Parathyroid adenoma (tissue), 2 donors: ENCODE data around the gene ERMARD.

Source experiments
- H2AFZ ChIP-seq: fragments of 300-600 bp; sonication (generic); one replicate; pipeline ENCODE4 v1.7.0; 2017; ENCODE audit warnings: antibody characterized with exemption, mild to moderate bottlenecking
- H3K27ac ChIP-seq: fragments of 300-600 bp; sonication (generic); one replicate; pipeline ENCODE4 v1.7.0; 2017
- H3K27me3 ChIP-seq: fragments of 300-600 bp; sonication (generic); one replicate; pipeline ENCODE4 v1.7.0; 2017; ENCODE audit warnings: low read length; ENCODE audit not compliant: control insufficient read depth, insufficient read depth
- H3K36me3 ChIP-seq: fragments of 300-600 bp; sonication (generic); one replicate; pipeline ENCODE4 v1.7.0; 2017; ENCODE audit warnings: low read length; ENCODE audit not compliant: control insufficient read depth, insufficient read depth
- H3K4me1 ChIP-seq: fragments of 300-600 bp; sonication (generic); one replicate; pipeline ENCODE4 v1.7.0; 2017; ENCODE audit warnings: control low read depth
- H3K4me2 ChIP-seq: fragments of 300-600 bp; sonication (generic); one replicate; pipeline ENCODE4 v1.7.0; 2017; ENCODE audit warnings: low read length
- H3K4me3 ChIP-seq: fragments of 300-600 bp; sonication (generic); one replicate; pipeline ENCODE4 v1.7.0; 2017; ENCODE audit warnings: low read depth, low read length
- H3K79me2 ChIP-seq: fragments of 300-600 bp; sonication (generic); one replicate; pipeline ENCODE4 v1.7.0; 2017; ENCODE audit warnings: control low read depth
- H3K9ac ChIP-seq: fragments of 300-600 bp; sonication (generic); one replicate; pipeline ENCODE4 v1.7.0; 2017; ENCODE audit warnings: mild to moderate bottlenecking
- H3K9me3 ChIP-seq: fragments of 300-600 bp; sonication (generic); one replicate; pipeline ENCODE4 v1.7.0; 2017; ENCODE audit warnings: low read length; ENCODE audit not compliant: control insufficient read depth
- CTCF ChIP-seq: fragments of 300-600 bp; sonication (generic); IDR thresholded peaks from one replicate; pipeline ENCODE4 v1.7.0; 2017; ENCODE audit warnings: antibody characterized with exemption, mild to moderate bottlenecking
- donor health status: primary hyperparathyroidism.

Gene ERMARD

GRCh38 chr6:169787797-169788196 lies 36.4 kb downstream of the ERMARD start:
- Histone ChIP-seq H3K36me3 (no peaks in the 10 kb centered on the region), H3K4me1 (peaks cover 2% of the 10 kb centered on the region), H3K79me2 (no peaks in the 10 kb centered on the region), H2AFZ (no peak overlapping the region), H3K27ac (no peak overlapping the region), H3K4me3 (no peak overlapping the region), H3K9me3 (no peaks in the 10 kb centered on the region), H3K4me2 (no peak overlapping the region), H3K27me3 (no peaks in the 10 kb centered on the region), H3K9ac (no peak overlapping the region)
- TF ChIP-seq CTCF = no peak

GRCh38 chr6:169788809-169789145 lies 37.4 kb downstream of the ERMARD start:
- TF ChIP-seq CTCF = no peak
- Histone ChIP-seq H2AFZ (no peak overlapping the region), H3K27ac (no peak overlapping the region), H3K9me3 (no peaks in the 10 kb centered on the region), H3K4me1 (peaks cover 2% of the 10 kb centered on the region), H3K27me3 (no peaks in the 10 kb centered on the region), H3K9ac (no peak overlapping the region), H3K79me2 (no peaks in the 10 kb centered on the region), H3K36me3 (no peaks in the 10 kb centered on the region), H3K4me3 (no peak overlapping the region), H3K4me2 (no peak overlapping the region)

- Histone ChIP-seq H3K9ac (no peak overlapping the region), H2AFZ (peak overlapping the region; percentile 81), H3K27ac (no peak overlapping the region), H3K4me3 (peak overlapping the region; percentile 50), H3K4me1 (peaks cover 2% of the 10 kb centered on the region), H3K4me2 (peak overlapping the region; percentile 94), H3K36me3 (no peaks in the 10 kb centered on the region), H3K9me3 (no peaks in the 10 kb centered on the region), H3K27me3 (no peaks in the 10 kb centered on the region), H3K79me2 (no peaks in the 10 kb centered on the region)
- no peak for TF ChIP-seq CTCF
Measured at GRCh38 chr6:169789146-169789943, 37.9 kb downstream of the ERMARD start.

- Histone ChIP-seq H3K4me3 (peak overlapping the region; percentile 50), H3K4me1 (peaks cover 2% of the 10 kb centered on the region), H3K9ac (no peak overlapping the region), H2AFZ (peak overlapping the region; percentile 81), H3K27ac (peak overlapping the region; percentile 27), H3K4me2 (peak overlapping the region; percentile 94), H3K79me2 (no peaks in the 10 kb centered on the region), H3K27me3 (no peaks in the 10 kb centered on the region), H3K36me3 (no peaks in the 10 kb centered on the region), H3K9me3 (no peaks in the 10 kb centered on the region)
- peak; percentile 100 for TF ChIP-seq CTCF
Measured at GRCh38 chr6:169789944-169790927, 38.8 kb downstream of the ERMARD start.
